ENCODE results near the gene ZSWIM9.

The ZSWIM9 gene

GRCh38 chr19:48186015-48186414 is 15.5 kb downstream of the ZSWIM9 start:
- no peak overlapping the region for H3K4me3 ChIP-seq (ENCODE audit: low read depth, low read length)
- TF ChIP-seq, protein P1, sequence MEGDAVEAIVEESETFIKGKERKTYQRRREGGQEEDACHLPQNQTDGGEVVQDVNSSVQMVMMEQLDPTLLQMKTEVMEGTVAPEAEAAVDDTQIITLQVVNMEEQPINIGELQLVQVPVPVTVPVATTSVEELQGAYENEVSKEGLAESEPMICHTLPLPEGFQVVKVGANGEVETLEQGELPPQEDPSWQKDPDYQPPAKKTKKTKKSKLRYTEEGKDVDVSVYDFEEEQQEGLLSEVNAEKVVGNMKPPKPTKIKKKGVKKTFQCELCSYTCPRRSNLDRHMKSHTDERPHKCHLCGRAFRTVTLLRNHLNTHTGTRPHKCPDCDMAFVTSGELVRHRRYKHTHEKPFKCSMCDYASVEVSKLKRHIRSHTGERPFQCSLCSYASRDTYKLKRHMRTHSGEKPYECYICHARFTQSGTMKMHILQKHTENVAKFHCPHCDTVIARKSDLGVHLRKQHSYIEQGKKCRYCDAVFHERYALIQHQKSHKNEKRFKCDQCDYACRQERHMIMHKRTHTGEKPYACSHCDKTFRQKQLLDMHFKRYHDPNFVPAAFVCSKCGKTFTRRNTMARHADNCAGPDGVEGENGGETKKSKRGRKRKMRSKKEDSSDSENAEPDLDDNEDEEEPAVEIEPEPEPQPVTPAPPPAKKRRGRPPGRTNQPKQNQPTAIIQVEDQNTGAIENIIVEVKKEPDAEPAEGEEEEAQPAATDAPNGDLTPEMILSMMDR (IDR thresholded peaks at IDR 0.05; ENCODE audit: low read depth, low read length): no peak

- no peak overlapping the region for H3K4me3 ChIP-seq (ENCODE audit: low read depth, low read length)
- TF ChIP-seq, protein P1 (IDR thresholded peaks at IDR 0.05; ENCODE audit: low read depth, low read length): no peak
Observed at GRCh38 chr19:48186541-48186991, 16.1 kb downstream of the ZSWIM9 start.

DNA sequence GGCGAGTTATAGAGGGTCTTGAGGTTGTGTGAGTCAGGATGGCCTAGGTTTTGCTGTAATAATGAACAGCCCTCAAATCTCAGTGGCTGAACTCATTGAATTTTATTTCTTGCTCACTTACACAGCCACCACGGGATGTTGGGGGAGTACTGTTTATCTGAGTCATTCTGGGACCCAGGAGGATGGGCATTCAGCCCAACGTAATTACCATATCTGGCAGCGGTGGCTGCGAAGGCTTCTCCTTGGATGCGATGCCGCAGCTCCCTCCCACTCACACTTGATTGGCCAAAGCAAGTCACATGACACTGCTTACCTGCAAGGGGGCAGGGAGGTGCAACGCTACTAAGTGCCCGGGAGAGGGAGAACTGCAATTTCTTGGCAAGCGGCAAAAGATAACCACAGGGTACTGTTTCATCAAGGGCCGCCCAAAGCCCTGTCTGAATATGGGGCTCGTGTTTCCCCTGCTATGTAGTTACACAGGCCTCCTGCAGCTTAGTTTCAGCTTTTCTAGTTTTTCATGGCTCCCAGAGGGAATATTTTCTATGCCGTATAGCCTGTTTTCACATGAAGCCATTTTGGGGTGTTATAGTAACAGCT is 19.9 kb downstream of the ZSWIM9 start:
- TF ChIP-seq, protein P1 (IDR thresholded peaks at IDR 0.05; ENCODE audit: low read depth, low read length): no peak
- H3K4me3 ChIP-seq (ENCODE audit: low read depth, low read length): no peak overlapping the region

- H3K4me3 ChIP-seq (ENCODE audit: low read depth, low read length): no peak overlapping the region
- TF ChIP-seq, protein P1 (IDR thresholded peaks at IDR 0.05; ENCODE audit: low read depth, low read length): no peak
Observed at GRCh38 chr19:48190885-48191284, 20.4 kb downstream of the ZSWIM9 start.

- H3K4me3 ChIP-seq (ENCODE audit: low read depth, low read length): no peak overlapping the region
- TF ChIP-seq, protein P1 (IDR thresholded peaks at IDR 0.05; ENCODE audit: low read depth, low read length): no peak
Observed at GRCh38 chr19:48192750-48193149, 22.3 kb downstream of the ZSWIM9 start.

GRCh38 chr19:48194041-48194843 is 23.8 kb downstream of the ZSWIM9 start:
- TF ChIP-seq, protein P1 (IDR thresholded peaks at IDR 0.05; ENCODE audit: low read depth, low read length): peak; percentile 46; the same call in 1 of the 2 replicates

More at GRCh38 chr19:48194041-48194843, 23.8 kb downstream of the ZSWIM9 start:
- no peak overlapping the region for H3K4me3 ChIP-seq (ENCODE audit: low read depth, low read length)
